ENCODE results near the gene LTBP3.
A peak's percentile ranks its signal among the peaks of the same experiment; 100 is the strongest.
"Not testable (repeated sequence)": the region's sequence is repeated elsewhere in the genome, so short reads cannot be mapped to it uniquely, and the experiment has no call there.

Gene LTBP3

GRCh38 chr11:65535102-65535501 lies 23.1 kb downstream of the LTBP3 start:
- no peak for DNase-seq

- no peak for DNase-seq
Observed at GRCh38 chr11:65532388-65533064, 25.6 kb downstream of the LTBP3 start.

- DNase-seq: peak; percentile 48
Observed at GRCh38 chr11:65530157-65530496, 28.0 kb downstream of the LTBP3 start.

GRCh38 chr11:65529475-65530156 lies 28.5 kb downstream of the LTBP3 start:
- no peak for DNase-seq

- DNase-seq: no peak
Observed at GRCh38 chr11:65528819-65529350, 29.3 kb downstream of the LTBP3 start.

GRCh38 chr11:65526744-65527143 lies 31.4 kb downstream of the LTBP3 start:
- DNase-seq: no peak

- DNase-seq: no peak
Observed at GRCh38 chr11:65525546-65526480, 32.3 kb downstream of the LTBP3 start.

- DNase-seq: peak; percentile 85
Observed at GRCh38 chr11:65524741-65525545, 33.2 kb downstream of the LTBP3 start, which contains the start of gene SCYL1. Gene SCYL1, plus strand, starts transcription at chr11:65525083. Its CDS starts 71 bp downstream, at chr11:65525154.

- DNase-seq: no peak
Observed at GRCh38 chr11:65524014-65524740, 34.0 kb downstream of the LTBP3 start.

- DNase-seq: not testable (repeated sequence)
Observed at GRCh38 chr11:65523631-65523968, 34.6 kb downstream of the LTBP3 start.

- DNase-seq: peak; percentile 49
Observed at GRCh38 chr11:65522718-65523630, 35.2 kb downstream of the LTBP3 start.

- DNase-seq: peak; percentile 55
Observed at GRCh38 chr11:65521777-65522521, 36.2 kb downstream of the LTBP3 start.

- not testable (repeated sequence) for DNase-seq
Observed at GRCh38 chr11:65518941-65519549, 39.1 kb downstream of the LTBP3 start.

GRCh38 chr11:65516135-65516968 lies 41.8 kb downstream of the LTBP3 start:
- DNase-seq: no peak

GRCh38 chr11:65512311-65512710 lies 45.8 kb downstream of the LTBP3 start:
- not testable (repeated sequence) for DNase-seq

GRCh38 chr11:65506772-65507505 lies 51.2 kb downstream of the LTBP3 start:
- peak; percentile 83 for DNase-seq

GRCh38 chr11:65506290-65506771 lies 51.8 kb downstream of the LTBP3 start:
- no peak for DNase-seq
